ENCODE results near the gene RTN4RL2.

DNA sequence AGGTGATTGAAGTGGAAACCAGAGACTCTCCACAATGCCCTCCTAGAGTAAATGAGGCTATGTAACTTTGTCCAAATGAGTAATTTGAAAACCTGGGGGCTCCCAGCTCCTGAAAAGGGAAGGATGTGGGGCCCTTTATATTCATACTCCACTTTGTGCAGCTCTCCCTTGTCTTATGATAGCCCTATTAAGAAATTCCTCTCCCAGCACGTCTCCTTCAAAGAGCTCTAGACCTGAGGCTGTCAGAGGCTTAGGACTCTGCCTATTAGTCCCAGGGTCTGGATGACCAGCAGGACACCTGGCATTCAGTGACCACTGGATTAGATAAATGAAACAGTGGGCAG is 53.1 kb downstream of the RTN4RL2 start:
- TF ChIP-seq POLR2A (IDR thresholded peaks at IDR 0.05; ENCODE audit: low read depth, low read length) (no peak), EZH2 (IDR thresholded peaks at IDR 0.05; ENCODE audit: borderline replicate concordance, low read depth, low read length, severe bottlenecking) (no peak), POLR2AphosphoS5 (IDR thresholded peaks at IDR 0.05; ENCODE audit: insufficient read depth, low read depth, low read length) (no peak), FOS (IDR thresholded peaks at IDR 0.05; ENCODE audit: borderline replicate concordance, insufficient read depth, low read length) (no peak), GATA2 (IDR thresholded peaks at IDR 0.05; ENCODE audit: insufficient read depth, insufficient read length, low read depth, low read length) (no peak)
- TF ChIP-seq, protein P1, sequence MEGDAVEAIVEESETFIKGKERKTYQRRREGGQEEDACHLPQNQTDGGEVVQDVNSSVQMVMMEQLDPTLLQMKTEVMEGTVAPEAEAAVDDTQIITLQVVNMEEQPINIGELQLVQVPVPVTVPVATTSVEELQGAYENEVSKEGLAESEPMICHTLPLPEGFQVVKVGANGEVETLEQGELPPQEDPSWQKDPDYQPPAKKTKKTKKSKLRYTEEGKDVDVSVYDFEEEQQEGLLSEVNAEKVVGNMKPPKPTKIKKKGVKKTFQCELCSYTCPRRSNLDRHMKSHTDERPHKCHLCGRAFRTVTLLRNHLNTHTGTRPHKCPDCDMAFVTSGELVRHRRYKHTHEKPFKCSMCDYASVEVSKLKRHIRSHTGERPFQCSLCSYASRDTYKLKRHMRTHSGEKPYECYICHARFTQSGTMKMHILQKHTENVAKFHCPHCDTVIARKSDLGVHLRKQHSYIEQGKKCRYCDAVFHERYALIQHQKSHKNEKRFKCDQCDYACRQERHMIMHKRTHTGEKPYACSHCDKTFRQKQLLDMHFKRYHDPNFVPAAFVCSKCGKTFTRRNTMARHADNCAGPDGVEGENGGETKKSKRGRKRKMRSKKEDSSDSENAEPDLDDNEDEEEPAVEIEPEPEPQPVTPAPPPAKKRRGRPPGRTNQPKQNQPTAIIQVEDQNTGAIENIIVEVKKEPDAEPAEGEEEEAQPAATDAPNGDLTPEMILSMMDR (IDR thresholded peaks at IDR 0.05; ENCODE audit: extremely low read depth in 1 of 2, insufficient read depth in 1 of 2, low read depth in 1 of 2, low read length in 2 of 2) = no peak
- TF ChIP-seq, protein P2, sequence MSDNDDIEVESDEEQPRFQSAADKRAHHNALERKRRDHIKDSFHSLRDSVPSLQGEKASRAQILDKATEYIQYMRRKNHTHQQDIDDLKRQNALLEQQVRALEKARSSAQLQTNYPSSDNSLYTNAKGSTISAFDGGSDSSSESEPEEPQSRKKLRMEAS (IDR thresholded peaks at IDR 0.05; ENCODE audit: insufficient read depth, insufficient read length) = no peak

Data from endothelial cell of umbilical vein (primary cell).